ENCODE measurements around the gene ATAD3C.
"Not testable (repeated sequence)": the region's sequence is repeated elsewhere in the genome, so short reads cannot be mapped to it uniquely, and the experiment has no call there.

The ATAD3C gene

GRCh38 chr1:1415751-1416150 is 33.7 kb upstream of the ATAD3C start:
- DNase-seq (ENCODE audit: low read depth): no peak
- no peak overlapping the region for H3K4me3 ChIP-seq (ENCODE audit: low read depth, low read length)
- no peak for TF ChIP-seq CTCF (IDR thresholded peaks at IDR 0.05; ENCODE audit: control insufficient read depth, extremely low read depth, insufficient read depth)

- not testable (repeated sequence) for DNase-seq (ENCODE audit: low read depth); H3K4me3 ChIP-seq (ENCODE audit: low read depth, low read length)
These were observed 32.1 kb upstream of the ATAD3C start for GRCh38 chr1:1417396-1417795.

- not testable (repeated sequence) for H3K4me3 ChIP-seq (ENCODE audit: low read depth, low read length); DNase-seq (ENCODE audit: low read depth)
These were observed 31.5 kb upstream of the ATAD3C start for GRCh38 chr1:1417825-1418463.

GRCh38 chr1:1418464-1419362 is 30.8 kb upstream of the ATAD3C start:
- no peak for DNase-seq (ENCODE audit: low read depth)
- H3K4me3 ChIP-seq (ENCODE audit: low read depth, low read length): no peak overlapping the region
- TF ChIP-seq CTCF (IDR thresholded peaks at IDR 0.05; ENCODE audit: control insufficient read depth, extremely low read depth, insufficient read depth): no peak

- no peak for TF ChIP-seq CTCF (IDR thresholded peaks at IDR 0.05; ENCODE audit: control insufficient read depth, extremely low read depth, insufficient read depth)
- H3K4me3 ChIP-seq (ENCODE audit: low read depth, low read length): no peak overlapping the region
- no peak for DNase-seq (ENCODE audit: low read depth)
These were observed 30.1 kb upstream of the ATAD3C start for GRCh38 chr1:1419363-1419812.

- DNase-seq (ENCODE audit: low read depth): no peak
- no peak overlapping the region for H3K4me3 ChIP-seq (ENCODE audit: low read depth, low read length)
- TF ChIP-seq CTCF (IDR thresholded peaks at IDR 0.05; ENCODE audit: control insufficient read depth, extremely low read depth, insufficient read depth): no peak
These were observed 29.5 kb upstream of the ATAD3C start for GRCh38 chr1:1419813-1420653.

GRCh38 chr1:1420654-1421141 is 28.8 kb upstream of the ATAD3C start:
- H3K4me3 ChIP-seq (ENCODE audit: low read depth, low read length): no peak overlapping the region
- DNase-seq (ENCODE audit: low read depth): no peak

More at GRCh38 chr1:1420654-1421141, 28.8 kb upstream of the ATAD3C start:
- no peak for TF ChIP-seq CTCF (IDR thresholded peaks at IDR 0.05; ENCODE audit: control insufficient read depth, extremely low read depth, insufficient read depth)

Data from LNCaP clone FGC (cell line).